ENCODE measurements around the gene SLC16A9.
"Not testable (repeated sequence)": the region's sequence is repeated elsewhere in the genome, so short reads cannot be mapped to it uniquely, and the experiment has no call there.

SLC16A9 gene

GRCh38 chr10:59709395-59710125 lies at the start of gene SLC16A9:
SLC16A9 (minus strand) TSS chr10:59709850; CDS start chr10:59684291, 25,559 bp downstream.
- DNase-seq (ENCODE audit: extremely low read depth in 1 of 2, low read depth in 1 of 2), result peak; percentile 31 to 33

DNA sequence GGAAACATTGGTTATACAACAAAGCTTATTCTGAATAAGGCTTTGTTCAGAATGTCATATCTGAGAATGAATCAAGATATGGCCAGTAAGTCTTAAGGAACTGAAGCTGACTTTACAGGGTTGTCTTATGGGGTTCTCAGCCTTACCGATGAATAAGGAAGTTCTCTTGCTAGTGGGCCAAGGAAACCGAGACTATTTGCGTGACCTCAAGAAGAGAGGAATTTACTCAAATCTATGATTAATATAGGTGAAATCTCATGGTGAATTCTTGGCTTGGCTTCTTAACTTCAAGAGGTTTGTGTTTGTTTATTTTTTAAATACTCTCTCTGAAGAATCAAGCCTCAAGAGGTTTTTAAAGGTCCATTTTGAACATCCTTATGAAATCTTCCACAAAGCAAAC lies 48.3 kb upstream of the SLC16A9 start:
- DNase-seq (ENCODE audit: extremely low read depth in 1 of 2, low read depth in 1 of 2), result no peak

- DNase-seq (ENCODE audit: extremely low read depth in 1 of 2, low read depth in 1 of 2), result no peak
Observed at GRCh38 chr10:59754951-59755350, 45.3 kb upstream of the SLC16A9 start.

DNA sequence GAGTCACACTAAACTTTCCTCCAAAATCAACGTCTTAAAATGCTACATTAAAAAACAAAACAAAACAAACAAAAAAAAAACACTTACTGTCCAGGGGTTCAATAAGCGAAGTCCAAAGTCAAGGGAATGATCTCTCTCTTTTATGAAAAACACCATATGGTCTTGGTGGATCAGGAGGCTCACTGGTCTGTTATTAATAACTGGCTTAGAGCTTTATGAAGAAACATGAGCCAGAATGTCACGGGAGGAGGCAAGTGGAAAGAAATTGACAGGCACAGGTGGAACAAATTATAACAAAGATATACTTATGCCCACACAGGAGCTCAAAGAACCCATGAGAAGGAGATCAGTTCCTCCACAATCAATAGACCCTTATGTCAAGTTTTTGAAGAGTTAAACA lies 43.6 kb upstream of the SLC16A9 start, which contains the start of gene MRLN:
TSS of gene MRLN (minus strand) at position 189 of the 400 bp plus-strand sequence.
- no peak for DNase-seq (ENCODE audit: extremely low read depth in 1 of 2, low read depth in 1 of 2)

- no peak for DNase-seq (ENCODE audit: extremely low read depth in 1 of 2, low read depth in 1 of 2)
Observed at GRCh38 chr10:59752278-59752940, 42.8 kb upstream of the SLC16A9 start.

GRCh38 chr10:59750155-59750945 lies 40.7 kb upstream of the SLC16A9 start:
- DNase-seq (ENCODE audit: extremely low read depth in 1 of 2, low read depth in 1 of 2), result no peak

DNA sequence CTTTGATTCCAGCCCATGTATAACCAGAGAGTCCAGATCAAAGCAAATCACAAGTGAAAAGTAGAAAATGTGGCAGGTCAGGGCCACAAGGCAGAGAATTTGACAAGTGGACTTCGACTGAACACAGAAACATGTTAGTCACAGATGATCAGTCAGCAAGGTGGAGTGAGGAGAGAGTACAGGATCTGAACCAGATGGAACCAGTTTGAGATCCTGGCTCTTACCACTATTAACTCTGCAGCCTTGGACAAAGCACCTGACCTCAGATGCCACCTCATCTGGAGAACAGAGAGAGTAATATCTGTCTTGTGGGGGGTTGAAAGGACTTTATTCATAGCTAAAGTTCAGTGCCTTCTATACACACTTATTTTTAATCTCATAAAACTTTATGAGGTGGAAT lies 39.2 kb upstream of the SLC16A9 start:
- DNase-seq (ENCODE audit: extremely low read depth in 1 of 2, low read depth in 1 of 2), result no peak

GRCh38 chr10:59745163-59745650 lies 35.6 kb upstream of the SLC16A9 start:
- no peak for DNase-seq (ENCODE audit: extremely low read depth in 1 of 2, low read depth in 1 of 2)

DNA sequence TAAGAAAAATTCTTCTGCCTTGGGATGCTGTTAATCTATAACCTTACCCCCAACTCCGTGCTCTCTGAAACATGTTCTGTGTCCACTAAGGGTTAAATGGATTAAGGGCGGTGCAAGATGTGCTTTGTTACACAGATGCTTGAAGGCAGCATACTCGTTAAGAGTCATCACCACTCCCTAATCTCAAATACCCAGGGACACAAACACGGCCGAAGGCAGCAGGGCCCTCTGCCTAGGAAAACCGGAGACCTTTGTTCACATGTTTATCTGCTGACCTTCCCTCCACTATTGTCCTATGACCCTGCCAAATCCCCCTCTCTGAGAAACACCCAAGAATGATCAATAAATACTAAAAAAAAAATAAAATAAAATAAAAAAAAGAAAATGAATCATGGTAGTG lies 35.1 kb upstream of the SLC16A9 start:
- DNase-seq (ENCODE audit: extremely low read depth in 1 of 2, low read depth in 1 of 2), result not testable (repeated sequence)

- DNase-seq (ENCODE audit: extremely low read depth in 1 of 2, low read depth in 1 of 2), result not testable (repeated sequence)
Observed at GRCh38 chr10:59744156-59744555, 34.5 kb upstream of the SLC16A9 start.

- no peak for DNase-seq (ENCODE audit: extremely low read depth in 1 of 2, low read depth in 1 of 2)
Observed at GRCh38 chr10:59741583-59741982, 31.9 kb upstream of the SLC16A9 start.

GRCh38 chr10:59741048-59741447 lies 31.4 kb upstream of the SLC16A9 start:
- no peak for DNase-seq (ENCODE audit: extremely low read depth in 1 of 2, low read depth in 1 of 2)

DNA sequence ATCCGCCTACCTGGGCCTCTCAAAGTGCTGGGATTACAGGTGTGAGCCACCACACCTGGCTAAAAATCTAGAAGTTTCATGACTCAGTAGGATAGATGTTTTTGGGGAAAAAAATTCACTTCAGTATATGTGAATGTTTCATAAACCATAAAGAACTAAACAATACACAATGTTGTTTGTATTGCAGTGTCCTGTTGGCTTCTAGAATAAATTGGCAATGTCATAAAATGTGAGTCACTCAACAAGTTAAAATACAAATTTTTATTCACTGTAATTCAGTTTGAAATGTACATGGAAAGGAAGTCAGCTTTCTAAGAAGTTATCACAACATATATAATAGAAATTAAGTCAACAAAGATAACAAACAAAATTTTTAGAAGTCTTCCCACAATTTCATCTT lies 27.1 kb upstream of the SLC16A9 start:
- no peak for DNase-seq (ENCODE audit: extremely low read depth in 1 of 2, low read depth in 1 of 2)

- no peak for DNase-seq (ENCODE audit: extremely low read depth in 1 of 2, low read depth in 1 of 2)
Observed at GRCh38 chr10:59735296-59735695, 25.6 kb upstream of the SLC16A9 start.

GRCh38 chr10:59734014-59734462 lies 24.4 kb upstream of the SLC16A9 start:
- no peak for DNase-seq (ENCODE audit: extremely low read depth in 1 of 2, low read depth in 1 of 2)

DNA sequence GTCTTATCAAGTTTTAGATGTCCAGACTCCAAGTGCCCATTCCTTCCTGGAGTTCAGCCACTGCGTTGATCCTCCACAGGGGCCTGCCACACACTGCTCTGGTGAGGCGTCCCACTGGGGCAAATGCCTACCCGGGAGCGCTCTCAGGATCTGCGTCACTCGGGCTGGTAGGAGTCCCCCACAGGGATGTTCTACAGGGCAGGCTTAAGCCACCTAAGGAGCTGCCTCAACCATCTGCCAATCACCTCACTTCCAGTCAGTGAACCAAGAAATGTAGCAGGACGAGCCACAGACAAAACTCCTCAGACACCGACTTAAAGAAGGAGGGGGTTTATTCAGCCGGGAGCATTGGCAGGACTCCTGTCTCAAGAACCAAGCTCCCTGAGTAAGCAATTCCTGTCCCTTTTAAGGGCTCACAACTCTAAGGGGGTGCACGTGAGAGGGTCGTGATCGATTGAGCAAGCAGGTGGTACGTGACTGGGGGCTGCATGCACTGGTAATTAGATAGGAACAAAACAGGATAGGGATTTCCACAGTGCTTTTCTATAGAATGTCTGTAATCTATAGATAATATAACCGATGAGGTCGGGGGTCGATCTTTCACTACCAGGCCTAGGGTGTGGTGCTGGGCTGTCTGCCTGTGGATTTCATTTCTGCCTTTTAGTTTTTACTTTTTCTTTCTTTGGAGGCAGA lies 23.8 kb upstream of the SLC16A9 start:
- not testable (repeated sequence) for DNase-seq (ENCODE audit: extremely low read depth in 1 of 2, low read depth in 1 of 2)

DNA sequence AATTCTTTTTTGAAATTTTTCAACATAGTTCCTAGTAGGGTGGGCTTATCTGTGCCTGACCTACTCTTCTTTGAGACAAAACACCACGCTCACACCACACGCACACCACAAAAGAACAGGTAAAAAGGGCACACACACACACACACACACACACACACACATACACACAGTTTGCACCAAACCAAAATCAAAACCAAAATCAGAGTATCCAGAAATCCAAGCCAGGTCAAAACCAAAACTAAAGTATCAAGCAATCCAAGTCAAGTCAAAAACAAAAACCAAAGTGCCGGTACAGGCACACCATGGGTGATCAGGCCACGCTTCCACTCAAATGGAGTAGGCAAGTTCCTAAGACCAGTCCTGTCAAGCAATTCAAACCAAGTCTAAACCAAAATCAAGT lies 23.2 kb upstream of the SLC16A9 start:
- DNase-seq (ENCODE audit: extremely low read depth in 1 of 2, low read depth in 1 of 2), result not testable (repeated sequence)

DNA sequence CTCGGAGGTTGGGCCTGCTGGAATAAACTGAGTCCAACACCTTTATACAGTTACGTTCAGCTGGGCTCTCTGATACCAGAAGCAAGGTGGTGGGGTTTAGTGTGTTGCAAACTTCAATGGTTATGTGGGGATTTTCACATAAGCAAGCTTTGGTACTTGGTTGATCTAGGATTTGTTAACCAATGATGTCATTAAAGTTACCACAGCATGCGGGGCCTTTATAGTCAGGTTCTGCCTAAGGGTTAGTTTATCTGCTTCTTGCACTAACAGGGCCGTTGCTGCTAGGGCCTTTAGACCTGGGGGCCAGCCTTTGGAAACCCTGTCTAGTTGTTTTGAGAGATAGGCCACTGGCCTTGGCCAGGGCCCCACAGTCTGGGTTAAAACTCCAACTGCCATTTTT lies 19.5 kb upstream of the SLC16A9 start:
- DNase-seq (ENCODE audit: extremely low read depth in 1 of 2, low read depth in 1 of 2), result not testable (repeated sequence)

DNA sequence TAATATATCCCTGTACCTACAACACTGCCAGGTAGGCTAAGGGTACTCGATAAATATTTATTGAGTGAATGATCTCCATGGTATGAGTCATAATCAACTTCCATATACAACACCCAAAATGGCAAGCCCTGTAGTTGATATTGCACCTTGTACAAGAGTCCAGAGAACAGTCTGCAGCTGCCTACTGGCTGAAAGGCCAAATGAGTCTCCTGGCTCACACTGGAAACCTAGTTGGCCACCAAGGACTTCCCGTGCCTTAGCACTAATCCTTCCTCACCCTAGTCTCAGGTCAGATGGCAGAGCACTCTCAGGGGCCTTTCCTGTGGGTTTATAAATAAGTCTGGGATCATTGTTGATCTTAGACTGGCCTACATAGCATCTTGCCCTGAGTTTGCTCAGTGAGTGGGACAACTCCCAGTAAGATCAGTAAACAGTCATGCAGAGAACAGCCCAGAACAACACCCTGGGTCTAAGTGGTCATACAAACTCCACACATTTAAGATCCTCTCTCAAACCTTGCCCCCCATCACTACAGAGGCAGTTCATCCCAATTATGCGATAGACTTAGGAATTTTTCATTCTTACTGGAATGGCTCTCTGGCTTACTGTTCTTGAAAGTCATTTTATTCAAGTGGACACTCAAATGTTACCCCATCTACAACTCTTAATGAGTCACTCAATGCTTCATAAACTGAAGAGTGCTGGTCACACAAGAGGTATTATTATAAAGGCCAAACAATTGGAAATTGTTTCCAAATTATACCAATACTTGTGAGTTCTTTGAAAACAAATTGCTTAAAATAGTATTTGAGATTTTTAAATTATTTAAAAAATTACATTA lies 14.7 kb upstream of the SLC16A9 start:
- no peak for DNase-seq (ENCODE audit: extremely low read depth in 1 of 2, low read depth in 1 of 2)

- no peak for DNase-seq (ENCODE audit: extremely low read depth in 1 of 2, low read depth in 1 of 2)
Observed at GRCh38 chr10:59720377-59720776, 10.7 kb upstream of the SLC16A9 start.
